ENCODE data around the gene FEV.

FEV gene

GRCh38 chr2:218985021-218985324, at the start of gene FEV:
Gene FEV (minus strand): TSS chr2:218985184. CDS start chr2:218985075, 109 bp downstream.
- DNase-seq = no peak

DNA sequence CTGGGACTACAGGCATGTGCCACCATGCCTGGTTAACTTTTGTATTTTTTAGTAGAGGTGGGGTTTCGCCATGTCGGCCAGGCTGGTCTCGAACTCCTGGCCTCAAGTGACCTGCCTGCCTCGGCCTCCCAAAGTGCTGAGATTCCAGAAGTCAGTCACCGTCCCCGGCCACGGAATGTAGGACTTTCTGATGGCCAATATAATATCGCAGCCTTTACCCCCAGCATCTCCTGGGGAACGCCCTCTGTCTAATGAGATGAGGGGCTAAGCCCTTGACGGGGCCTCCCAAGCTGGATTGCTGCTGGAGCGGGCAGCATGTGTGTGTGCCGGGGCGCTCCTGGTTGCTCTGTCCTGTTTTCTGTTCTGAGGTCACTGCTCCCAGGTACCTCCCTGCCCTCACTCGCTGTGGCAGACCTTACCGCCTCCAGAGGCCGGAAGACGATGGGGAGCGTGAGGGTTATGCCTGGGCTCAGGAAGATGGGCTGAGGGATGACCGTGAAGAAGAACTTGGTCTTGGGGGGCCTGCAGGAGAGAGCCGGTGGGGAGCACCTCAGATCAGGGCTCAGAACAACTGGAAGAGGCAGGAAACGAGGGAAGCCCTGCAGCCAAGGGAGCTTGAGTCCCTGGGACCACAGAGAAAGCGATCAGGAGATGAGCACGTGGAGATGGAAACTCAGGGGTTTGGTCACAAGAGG, 47.2 kb upstream of the FEV start:
- DNase-seq = no peak

GRCh38 chr2:219031005-219031738, 46.2 kb upstream of the FEV start:
- DNase-seq = no peak

DNA sequence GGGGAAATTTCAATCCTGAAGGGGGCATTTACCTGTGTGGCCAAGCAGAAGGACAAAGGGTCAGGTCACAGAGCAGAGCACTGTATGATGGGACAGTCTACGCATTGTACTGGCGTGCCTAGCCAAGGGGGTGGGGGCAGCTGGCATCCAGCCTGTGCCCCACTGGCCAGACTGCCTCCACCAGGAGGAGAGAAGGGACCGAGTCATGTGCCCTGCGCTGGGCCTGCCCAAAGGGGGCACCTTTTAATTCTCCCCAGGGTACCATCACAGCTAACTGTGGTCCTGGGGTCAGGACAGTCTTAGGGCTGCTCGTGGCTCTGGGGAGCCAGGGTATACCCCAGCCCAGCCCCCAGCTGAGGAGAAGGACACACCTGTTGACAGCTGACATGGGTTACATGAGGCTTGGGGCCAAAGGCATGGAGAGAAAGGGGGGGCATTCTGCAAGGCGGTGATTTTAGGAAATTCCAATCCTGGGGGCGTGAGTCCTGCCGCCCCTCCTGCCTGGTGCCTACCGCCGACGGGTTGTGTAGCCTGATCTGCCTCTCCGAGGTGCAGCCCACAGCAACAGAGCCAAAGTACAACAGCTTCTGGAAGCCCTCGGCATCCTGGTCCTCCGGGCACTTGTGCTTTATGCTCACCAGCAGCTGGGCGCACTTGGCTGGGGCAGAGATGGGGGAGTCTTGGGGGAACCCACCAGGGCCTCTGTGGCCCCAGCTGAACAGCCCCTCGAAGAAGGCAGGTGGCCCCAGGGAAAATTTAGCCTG, 45.4 kb upstream of the FEV start:
- DNase-seq = no peak

GRCh38 chr2:219029829-219030165, 44.8 kb upstream of the FEV start:
- peak; percentile 53 to 73 for DNase-seq

DNA sequence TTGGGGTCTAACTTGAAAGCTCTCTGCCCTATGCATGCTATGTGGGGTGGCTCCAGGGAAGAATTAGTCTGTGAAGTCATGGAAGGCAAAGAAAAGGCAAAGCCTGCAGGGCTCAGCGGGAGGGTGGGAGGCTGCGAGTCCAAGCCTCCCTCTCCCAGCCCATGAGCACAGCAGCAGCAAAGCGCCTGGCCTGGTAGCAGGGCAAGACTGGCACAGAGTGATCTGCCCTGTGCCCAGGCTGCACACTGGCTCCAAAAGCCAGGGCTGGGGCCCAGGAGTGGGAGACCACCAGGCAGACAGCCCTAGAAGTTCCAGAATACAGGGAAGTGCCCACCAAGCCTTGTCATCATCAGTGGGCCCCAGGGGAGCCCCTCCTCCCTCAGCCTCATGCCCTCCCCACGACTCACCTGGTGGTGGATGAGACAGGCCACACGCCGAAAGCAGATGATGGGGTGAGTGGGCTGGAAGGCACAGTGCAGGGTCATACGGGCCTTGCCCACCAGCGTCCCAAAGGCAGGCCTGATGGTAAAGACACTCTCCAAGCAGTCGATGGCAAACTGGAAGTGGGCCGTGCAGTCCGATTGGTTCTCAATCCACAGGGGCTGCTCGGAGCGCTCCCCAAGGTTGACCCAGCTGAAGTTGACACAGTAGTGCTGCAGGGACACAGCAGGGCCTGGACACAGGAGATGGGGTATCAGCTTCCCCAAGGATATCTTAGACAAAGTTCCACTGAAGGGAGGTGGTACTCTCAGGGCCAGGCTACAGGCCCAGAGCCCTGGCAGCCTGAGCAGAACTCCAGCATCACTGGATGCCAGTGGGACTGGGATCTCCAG, 44.2 kb upstream of the FEV start:
- no peak for DNase-seq

- no peak for DNase-seq
Observed at GRCh38 chr2:219028141-219028540, 43.2 kb upstream of the FEV start.

- no peak for DNase-seq
Observed at GRCh38 chr2:219027511-219028055, 42.6 kb upstream of the FEV start.

GRCh38 chr2:219026946-219027345, 42.0 kb upstream of the FEV start:
- DNase-seq = no peak

DNA sequence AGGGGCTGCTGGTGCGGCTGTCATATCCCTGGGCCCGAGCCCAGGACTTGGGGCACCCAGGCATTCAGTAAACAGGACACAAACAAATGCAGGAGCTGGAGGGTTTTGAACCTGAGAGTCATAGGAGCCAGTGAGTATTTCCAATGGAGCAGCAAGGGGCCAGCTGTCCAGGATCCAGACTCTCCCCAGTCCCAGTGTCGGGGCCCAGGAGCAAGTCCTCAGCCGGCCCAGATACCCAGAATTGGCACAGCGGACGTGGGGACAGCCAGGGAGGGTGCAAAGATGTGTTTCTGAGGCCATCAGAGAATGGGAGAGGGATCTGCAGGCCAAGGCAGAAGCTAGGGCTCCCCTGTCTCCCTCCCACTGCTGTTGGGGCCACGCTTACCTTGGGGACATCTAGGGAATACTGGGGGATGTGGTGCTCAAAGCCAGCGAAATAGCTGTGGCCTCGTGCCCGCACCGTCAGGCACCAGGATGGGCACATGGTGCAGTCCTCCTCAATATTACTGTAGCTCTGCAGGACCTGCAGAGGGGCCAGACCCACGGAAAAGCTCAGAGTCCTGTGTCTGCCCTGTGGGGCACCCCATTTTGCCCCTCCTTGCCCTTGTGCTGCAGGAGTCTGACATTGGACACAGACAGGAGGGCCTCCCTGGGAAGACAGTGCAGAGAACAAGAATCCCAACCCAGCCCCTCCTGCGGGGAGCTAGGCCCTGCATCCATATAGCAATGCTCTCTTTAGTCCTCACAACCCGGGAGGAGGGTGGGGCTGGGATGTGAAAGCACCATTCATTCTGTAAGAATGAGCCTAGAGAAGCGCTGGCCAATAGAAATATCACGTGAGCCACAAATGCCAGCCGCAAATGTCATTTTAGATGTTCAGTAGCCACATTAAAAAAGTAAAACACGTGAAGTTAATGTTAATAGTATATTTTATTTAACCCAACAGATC, 40.9 kb upstream of the FEV start:
- no peak for DNase-seq

- DNase-seq = no peak
Observed at GRCh38 chr2:219024059-219024458, 39.1 kb upstream of the FEV start.

DNA sequence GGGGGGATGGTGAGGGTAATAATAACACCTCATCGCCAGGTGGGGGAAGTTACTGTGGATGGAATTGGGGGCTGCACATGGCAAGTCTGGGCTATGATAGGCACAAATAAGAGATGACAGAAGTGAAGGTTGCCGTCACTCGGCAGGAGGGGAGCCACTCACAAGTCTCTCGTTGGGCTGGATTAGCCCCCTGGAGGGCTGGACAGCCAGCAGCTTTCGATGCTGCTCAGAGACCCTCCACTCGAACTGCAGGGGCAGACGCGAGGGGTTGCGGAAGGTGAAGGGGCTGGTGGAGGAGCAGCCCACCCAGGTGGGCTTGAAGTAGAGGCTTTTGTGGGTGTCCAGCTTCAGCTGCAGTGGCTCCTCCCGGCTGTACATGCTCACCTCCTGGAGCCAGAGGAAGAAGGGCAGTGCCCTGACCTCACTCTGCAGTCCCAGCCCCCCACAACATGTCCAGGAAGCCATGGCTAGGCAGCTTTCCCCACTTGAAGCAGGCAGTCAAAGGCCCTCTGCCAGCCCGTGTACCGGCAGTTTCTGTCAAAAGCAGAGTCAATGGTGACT, 38.1 kb upstream of the FEV start:
- DNase-seq = no peak

- DNase-seq = no peak
Observed at GRCh38 chr2:219022616-219023015, 37.6 kb upstream of the FEV start.

GRCh38 chr2:219022041-219022440, 37.1 kb upstream of the FEV start:
- no peak for DNase-seq

DNA sequence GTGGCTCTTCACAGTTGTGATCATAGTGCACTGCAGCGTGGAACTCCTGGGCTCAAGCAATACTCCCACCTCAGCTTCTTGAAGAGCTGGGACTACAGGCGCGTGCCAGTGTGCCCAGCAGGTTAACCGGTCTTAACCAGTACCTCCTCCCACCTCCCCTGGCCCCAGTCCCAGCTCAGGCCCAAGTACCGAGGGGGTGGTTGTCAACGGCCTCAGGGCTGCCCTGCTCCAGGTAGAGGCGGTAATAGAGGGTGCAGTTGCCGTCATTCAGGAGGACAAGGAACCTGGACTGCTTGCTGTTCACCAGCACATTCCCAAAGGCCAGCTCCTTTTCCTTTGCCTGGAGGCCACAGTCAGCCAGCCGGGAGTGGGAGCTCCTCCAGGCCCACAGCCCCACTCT, 36.6 kb upstream of the FEV start:
- no peak for DNase-seq

- DNase-seq = no peak
Observed at GRCh38 chr2:219020604-219021365, 35.8 kb upstream of the FEV start.

DNA sequence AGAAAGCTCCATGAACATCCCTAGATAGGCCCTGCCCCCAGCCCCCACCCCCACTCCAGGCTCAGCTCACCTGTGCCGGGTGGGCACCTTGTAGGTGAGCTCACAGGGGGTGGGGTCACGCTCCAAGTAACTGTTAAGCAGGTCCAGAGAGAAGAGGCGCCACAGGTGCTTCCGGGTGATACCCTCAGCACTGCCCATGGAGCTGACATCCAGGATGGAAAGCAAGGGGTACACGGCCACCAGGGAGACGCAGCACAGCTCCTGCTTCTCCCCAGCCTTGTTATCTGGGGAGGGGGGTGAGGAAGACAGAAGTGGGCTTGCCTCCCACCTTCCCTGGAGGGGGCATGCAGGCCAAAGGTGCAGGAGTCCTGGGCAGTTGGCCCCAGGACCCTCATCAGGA, 34.5 kb upstream of the FEV start:
- DNase-seq = no peak

DNA sequence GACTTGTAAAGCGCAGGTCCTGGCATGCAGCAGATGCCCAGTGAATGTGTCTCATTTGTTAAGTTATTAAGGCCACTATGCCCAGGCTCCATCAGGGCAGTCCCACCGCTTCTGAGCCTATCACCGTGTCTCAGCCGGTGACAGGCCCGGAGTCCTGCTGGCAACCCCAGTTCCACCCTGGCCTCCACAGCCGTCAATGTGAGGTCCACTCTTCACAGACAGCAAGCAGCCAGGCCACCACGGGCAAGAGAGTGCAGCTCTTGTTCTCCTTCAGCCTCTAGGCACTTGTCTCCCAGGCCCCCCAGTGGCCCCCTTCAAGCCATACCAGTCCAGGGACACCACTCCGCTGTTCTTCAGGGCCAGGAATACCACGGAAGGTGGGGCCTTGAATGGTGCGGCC, 33.7 kb upstream of the FEV start:
- DNase-seq = no peak

DNA sequence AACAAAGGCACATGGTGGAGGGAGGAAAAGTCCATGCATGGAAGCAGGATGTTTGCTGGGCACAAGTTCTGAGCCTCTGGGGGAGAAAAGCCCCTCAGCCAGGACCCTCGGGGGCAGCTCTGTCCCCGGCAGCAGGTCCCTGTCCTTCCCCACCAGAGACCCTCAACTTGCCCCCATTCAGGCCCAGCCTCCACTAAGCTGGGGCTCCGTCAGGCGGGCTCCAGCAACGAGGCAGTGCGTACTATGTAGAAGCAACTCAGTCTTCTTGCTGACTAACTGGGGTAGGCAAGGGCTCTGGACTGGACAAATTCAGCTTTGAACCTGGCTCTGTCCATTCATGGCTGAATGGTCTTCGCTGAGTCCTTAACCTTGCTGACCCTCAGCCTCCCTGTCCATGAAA, 33.3 kb upstream of the FEV start:
- no peak for DNase-seq

GRCh38 chr2:219017201-219017931, 32.4 kb upstream of the FEV start:
- no peak for DNase-seq
